Uterus (tissue), 2 donors: ENCODE results near the gene NRAS.

Experiments
- POLR2A ChIP-seq, 2 donors: fragments of 450-650 bp; IDR thresholded peaks; one replicate each; pipeline ENCODE4 v1.6.1; 2016; ENCODE audit warnings: antibody characterized with exemption in 2 of 2, mild to moderate bottlenecking in 1 of 2, moderate library complexity in 1 of 2
- TF ChIP-seq, protein P1 (sequence below), 4 experiments: fragments of 200-600 bp in 2 of 4; fragments of 450-650 bp in 2 of 4; sonication (generic) in 2 of 4; IDR thresholded peaks; one replicate each; pipeline ENCODE4 v1.5.1; 2016 to 2019; ENCODE audit warnings: antibody characterized with exemption in 4 of 4, mild to moderate bottlenecking in 2 of 4, moderate library complexity in 1 of 4

DNA sequence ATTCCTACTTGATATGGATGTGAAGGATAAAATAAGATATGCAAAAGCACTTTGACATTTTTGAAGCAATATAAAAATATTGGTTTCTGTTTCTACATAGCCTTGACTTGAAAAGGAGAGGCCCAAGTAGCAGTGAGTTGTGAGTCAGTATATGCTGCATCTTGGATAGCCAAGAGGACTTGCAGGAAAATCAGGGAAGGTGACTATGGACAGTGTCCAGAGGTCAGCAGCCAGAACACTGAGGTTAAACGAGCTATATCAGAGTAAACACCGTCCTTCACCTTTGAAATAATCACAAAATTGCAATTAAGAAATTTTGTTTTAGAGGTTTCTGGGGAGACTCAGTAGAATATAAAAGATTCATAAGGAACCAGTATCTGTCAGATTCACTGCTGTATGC lies 14.6 kb downstream of the NRAS start:
- no peak for TF ChIP-seq POLR2A (IDR thresholded peaks at IDR 0.05)
- TF ChIP-seq, protein P1, sequence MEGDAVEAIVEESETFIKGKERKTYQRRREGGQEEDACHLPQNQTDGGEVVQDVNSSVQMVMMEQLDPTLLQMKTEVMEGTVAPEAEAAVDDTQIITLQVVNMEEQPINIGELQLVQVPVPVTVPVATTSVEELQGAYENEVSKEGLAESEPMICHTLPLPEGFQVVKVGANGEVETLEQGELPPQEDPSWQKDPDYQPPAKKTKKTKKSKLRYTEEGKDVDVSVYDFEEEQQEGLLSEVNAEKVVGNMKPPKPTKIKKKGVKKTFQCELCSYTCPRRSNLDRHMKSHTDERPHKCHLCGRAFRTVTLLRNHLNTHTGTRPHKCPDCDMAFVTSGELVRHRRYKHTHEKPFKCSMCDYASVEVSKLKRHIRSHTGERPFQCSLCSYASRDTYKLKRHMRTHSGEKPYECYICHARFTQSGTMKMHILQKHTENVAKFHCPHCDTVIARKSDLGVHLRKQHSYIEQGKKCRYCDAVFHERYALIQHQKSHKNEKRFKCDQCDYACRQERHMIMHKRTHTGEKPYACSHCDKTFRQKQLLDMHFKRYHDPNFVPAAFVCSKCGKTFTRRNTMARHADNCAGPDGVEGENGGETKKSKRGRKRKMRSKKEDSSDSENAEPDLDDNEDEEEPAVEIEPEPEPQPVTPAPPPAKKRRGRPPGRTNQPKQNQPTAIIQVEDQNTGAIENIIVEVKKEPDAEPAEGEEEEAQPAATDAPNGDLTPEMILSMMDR (IDR thresholded peaks at IDR 0.05): no peak
